ENCODE data around the gene GATAD1. TPM values are rescaled to one million over a fixed set of nuclear protein-coding genes. Genes with fewer than 3 reads are reported as not detected.
A peak's percentile ranks its signal among the peaks of the same experiment; 100 is the strongest.

The GATAD1 gene
- polyA plus RNA-seq, 1 of the 3 experiments (the other 2 are of a cell fraction), result 30.6 TPM

- Histone ChIP-seq H3K27me3 (ENCODE audit: insufficient read depth) (no peaks in the 10 kb centered on the region), H3F3A (replicated peaks; ENCODE audit: insufficient read depth) (peaks cover 8% of the 10 kb centered on the region), H3K9ac (no peak overlapping the region), H3K9me3 (no peaks in the 10 kb centered on the region), H3K9me2 (no peaks in the 10 kb centered on the region), H3K36me3 (replicated peaks in 1 of 2; ENCODE audit: control insufficient read depth in 1 of 2, insufficient read depth in 2 of 2, low read length in 1 of 2) (peaks cover 7 to 24% of the 10 kb centered on the region in 2 experiments), H3K4me3 (ENCODE audit: low read depth in 2 of 2, low read length in 1 of 2) (no peak overlapping the region; a peak in 1 of 4 replicates), H2AFZ (ENCODE audit: low read depth) (peak overlapping the region; percentile 53), H3K4me2 (no peak overlapping the region), H4K20me1 (ENCODE audit: insufficient read depth) (no peaks in the 10 kb centered on the region), H3K79me2 (ENCODE audit: insufficient read depth) (no peaks in the 10 kb centered on the region), H3K27ac (ENCODE audit: low read depth in 2 of 2, low read length in 1 of 2) (no peak overlapping the region), H3K4me1 (ENCODE audit: control insufficient read depth in 1 of 2, insufficient read depth in 2 of 2, low read depth in 1 of 2, low read length in 1 of 2) (peaks cover 0 to 4% of the 10 kb centered on the region in 2 experiments; a peak in 2 of 4 replicates)
- peak; percentile 68 for DNase-seq
- TF ChIP-seq GATA2 (CRISPR knock-in tag; IDR thresholded peaks at IDR 0.05) (no peak), CTCF (IDR thresholded peaks at IDR 0.05) (peak; percentile 98), RAD21 (IDR thresholded peaks at IDR 0.05; ENCODE audit: low read length) (peak; percentile 74), IRF3 (IDR thresholded peaks at IDR 0.05; ENCODE audit: low read depth, low read length) (no peak), ZBTB33 (IDR thresholded peaks at IDR 0.05; ENCODE audit: borderline replicate concordance, low read depth) (no peak), SMC3 (IDR thresholded peaks at IDR 0.05; ENCODE audit: low read depth, low read length) (peak; percentile 51; the same call in 1 of the 2 replicates), EP300 (IDR thresholded peaks at IDR 0.05; ENCODE audit: borderline replicate concordance in 1 of 2, low read depth in 1 of 2, low read length in 1 of 2) (no peak)
- POLR2A ChIA-PET, result interaction anchor here (1.7 kb wide), 1 partner anchor 13 kb away, joined by 3 read pairs; no protein-coding TSS in a partner anchor
- CTCF ChIA-PET, result interaction anchor here (0.7 to 6.4 kb wide), 54 partner anchors 9 to 1370 kb away, joined by 3 to 66 read pairs (median 4); partner anchors contain the start of genes ANKIB1, CYP51A1, ERVW-1 and GATAD1
- WGBS (ENCODE audit: low lambda C conversion rate), result 85% methylated on average over 8 of the region's 8 CpGs
These were observed 14.0 kb downstream of the GATAD1 start for GRCh38 chr7:92461027-92462003.

- no peak for DNase-seq
- H3K79me2 ChIP-seq (ENCODE audit: insufficient read depth), result no peaks in the 10 kb centered on the region
- no peak for TF ChIP-seq REST (IDR thresholded peaks at IDR 0.05; ENCODE audit: low read depth, low read length)
- peaks cover 6% of the 10 kb centered on the region for H3F3A ChIP-seq (replicated peaks; ENCODE audit: insufficient read depth)
- no peak overlapping the region for H3K4me2 ChIP-seq
- peaks cover 2 to 13% of the 10 kb centered on the region in 2 experiments for H3K36me3 ChIP-seq (replicated peaks in 1 of 2; ENCODE audit: control insufficient read depth in 1 of 2, insufficient read depth in 2 of 2, low read length in 1 of 2)
- CTCF ChIA-PET, result interaction anchor here (1.4 to 3.1 kb wide), 3 partner anchors 37 to 328 kb away, joined by 3 to 13 read pairs (median 4); partner anchors contain the start of gene CYP51A1
- H3K9me3 ChIP-seq, result no peaks in the 10 kb centered on the region
- no peaks in the 10 kb centered on the region for H3K9me2 ChIP-seq
- POLR2A ChIA-PET, result no interaction called here
- H3K27ac ChIP-seq (ENCODE audit: low read depth in 2 of 2, low read length in 1 of 2), result no peak overlapping the region
- peaks cover 0 to 4% of the 10 kb centered on the region in 2 experiments; a peak in 1 of 4 replicates for H3K4me1 ChIP-seq (ENCODE audit: control insufficient read depth in 1 of 2, insufficient read depth in 2 of 2, low read depth in 1 of 2, low read length in 1 of 2)
- WGBS (ENCODE audit: low lambda C conversion rate), result 98% methylated on average over 3 of the region's 3 CpGs
- H3K9ac ChIP-seq, result no peak overlapping the region
- H2AFZ ChIP-seq (ENCODE audit: low read depth), result no peak overlapping the region
- H3K4me3 ChIP-seq (ENCODE audit: low read depth in 2 of 2, low read length in 1 of 2), result no peak overlapping the region
- H4K20me1 ChIP-seq (ENCODE audit: insufficient read depth), result no peaks in the 10 kb centered on the region
- no peaks in the 10 kb centered on the region for H3K27me3 ChIP-seq (ENCODE audit: insufficient read depth)
These were observed 15.3 kb downstream of the GATAD1 start for GRCh38 chr7:92462560-92462959.

Data from SK-N-SH (cell line).